ENCODE measurements around the gene GPC4. TPM values are rescaled to one million over a fixed set of nuclear protein-coding genes. Genes with fewer than 3 reads are reported as not detected.

GPC4 gene
- total and polyA plus RNA-seq, 2 donors (not counting 1 experiment from before 2014, with no cell fraction given), result 2.8 to 3.4 TPM

DNA sequence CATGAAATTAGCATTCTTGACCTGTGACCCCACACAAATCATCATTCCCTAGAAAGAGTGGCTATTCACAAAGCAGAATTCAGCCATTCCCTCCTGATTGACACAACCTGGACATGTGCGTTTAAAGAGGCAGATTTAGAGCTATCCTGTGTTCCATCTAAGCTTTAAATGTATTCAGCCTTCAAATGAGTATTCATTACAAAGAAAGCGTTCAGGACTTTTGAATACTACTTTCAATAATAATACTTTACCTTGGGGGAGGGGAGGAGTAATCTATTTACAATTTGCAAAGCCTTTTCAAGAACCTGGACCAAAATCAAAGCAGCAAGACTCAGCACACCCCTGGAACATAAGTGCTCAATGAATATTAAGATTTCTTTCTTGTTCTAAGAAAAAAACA is 22.5 kb upstream of the GPC4 start:
- no peak for DNase-seq (ENCODE audit: low read depth in 2 of 2)
- Histone ChIP-seq H3K9ac (ENCODE audit: insufficient read depth, low read length) (no peak overlapping the region), H3K4me2 (ENCODE audit: extremely low read depth, insufficient read depth, low read length) (no peak overlapping the region), H4K20me1 (ENCODE audit: control insufficient read depth, extremely low read depth, insufficient read depth, low read length) (no peaks in the 10 kb centered on the region), H3K4me3 (replicated peaks in 1 of 4; ENCODE audit: control extremely low read depth in 1 of 4, insufficient read depth in 1 of 4, low read depth in 3 of 4, low read length in 4 of 4) (no peak overlapping the region), H3K4me1 (ENCODE audit: control insufficient read depth, extremely low read depth, insufficient read depth, low read length) (no peaks in the 10 kb centered on the region), H3K79me2 (ENCODE audit: control insufficient read depth, insufficient read depth, low read length) (no peaks in the 10 kb centered on the region), H3K36me3 (ENCODE audit: control insufficient read depth, insufficient read depth, low read length) (no peaks in the 10 kb centered on the region), H3K27me3 (ENCODE audit: control insufficient read depth, insufficient read depth, low read length) (no peaks in the 10 kb centered on the region), H3K9me3 (ENCODE audit: control insufficient read depth, insufficient read depth, low read depth, low read length) (no peaks in the 10 kb centered on the region), H3K27ac (ENCODE audit: insufficient read depth, low read length) (no peak overlapping the region), H2AFZ (ENCODE audit: low read length) (no peak overlapping the region)
- TF ChIP-seq, protein P1, sequence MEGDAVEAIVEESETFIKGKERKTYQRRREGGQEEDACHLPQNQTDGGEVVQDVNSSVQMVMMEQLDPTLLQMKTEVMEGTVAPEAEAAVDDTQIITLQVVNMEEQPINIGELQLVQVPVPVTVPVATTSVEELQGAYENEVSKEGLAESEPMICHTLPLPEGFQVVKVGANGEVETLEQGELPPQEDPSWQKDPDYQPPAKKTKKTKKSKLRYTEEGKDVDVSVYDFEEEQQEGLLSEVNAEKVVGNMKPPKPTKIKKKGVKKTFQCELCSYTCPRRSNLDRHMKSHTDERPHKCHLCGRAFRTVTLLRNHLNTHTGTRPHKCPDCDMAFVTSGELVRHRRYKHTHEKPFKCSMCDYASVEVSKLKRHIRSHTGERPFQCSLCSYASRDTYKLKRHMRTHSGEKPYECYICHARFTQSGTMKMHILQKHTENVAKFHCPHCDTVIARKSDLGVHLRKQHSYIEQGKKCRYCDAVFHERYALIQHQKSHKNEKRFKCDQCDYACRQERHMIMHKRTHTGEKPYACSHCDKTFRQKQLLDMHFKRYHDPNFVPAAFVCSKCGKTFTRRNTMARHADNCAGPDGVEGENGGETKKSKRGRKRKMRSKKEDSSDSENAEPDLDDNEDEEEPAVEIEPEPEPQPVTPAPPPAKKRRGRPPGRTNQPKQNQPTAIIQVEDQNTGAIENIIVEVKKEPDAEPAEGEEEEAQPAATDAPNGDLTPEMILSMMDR (conservative IDR thresholded peaks at IDR 0.05 in 1 of 2, IDR thresholded peaks at IDR 0.05 in 1 of 2; ENCODE audit: low read depth in 1 of 2, low read length in 2 of 2), result no peak
- TF ChIP-seq EZH2 (IDR thresholded peaks at IDR 0.05; ENCODE audit: low read length, missing control alignments), result no peak

DNA sequence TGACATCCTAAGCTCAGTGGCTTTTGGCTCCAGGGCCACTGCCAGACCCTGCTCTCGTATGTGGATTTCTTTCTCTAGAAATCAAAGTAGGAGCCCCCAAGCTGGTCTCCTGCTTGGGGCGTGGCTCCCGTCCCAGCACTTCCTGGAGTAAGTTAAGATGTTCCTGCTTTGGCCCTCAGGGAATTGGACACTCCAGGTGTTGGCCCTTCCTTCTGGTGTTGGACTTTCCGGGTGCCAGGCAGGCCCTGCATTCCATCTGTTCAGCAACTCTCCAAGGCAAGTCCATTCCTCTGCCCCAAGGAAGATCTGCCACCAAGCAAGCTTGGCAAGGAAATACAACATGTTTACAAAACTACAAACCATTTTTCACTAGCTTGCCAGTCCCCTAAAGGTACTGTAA is 22.1 kb upstream of the GPC4 start:
- Histone ChIP-seq H3K27ac (ENCODE audit: insufficient read depth, low read length) (no peak overlapping the region), H4K20me1 (ENCODE audit: control insufficient read depth, extremely low read depth, insufficient read depth, low read length) (no peaks in the 10 kb centered on the region), H3K4me2 (ENCODE audit: extremely low read depth, insufficient read depth, low read length) (no peak overlapping the region), H3K79me2 (ENCODE audit: control insufficient read depth, insufficient read depth, low read length) (no peaks in the 10 kb centered on the region), H3K27me3 (ENCODE audit: control insufficient read depth, insufficient read depth, low read length) (no peaks in the 10 kb centered on the region), H2AFZ (ENCODE audit: low read length) (no peak overlapping the region), H3K4me1 (ENCODE audit: control insufficient read depth, extremely low read depth, insufficient read depth, low read length) (no peaks in the 10 kb centered on the region), H3K4me3 (replicated peaks in 1 of 4; ENCODE audit: control extremely low read depth in 1 of 4, insufficient read depth in 1 of 4, low read depth in 3 of 4, low read length in 4 of 4) (no peak overlapping the region), H3K36me3 (ENCODE audit: control insufficient read depth, insufficient read depth, low read length) (no peaks in the 10 kb centered on the region), H3K9ac (ENCODE audit: insufficient read depth, low read length) (no peak overlapping the region), H3K9me3 (ENCODE audit: control insufficient read depth, insufficient read depth, low read depth, low read length) (no peaks in the 10 kb centered on the region)
- no peak for DNase-seq (ENCODE audit: low read depth in 2 of 2)
- TF ChIP-seq, protein P1 (conservative IDR thresholded peaks at IDR 0.05 in 1 of 2, IDR thresholded peaks at IDR 0.05 in 1 of 2; ENCODE audit: low read depth in 1 of 2, low read length in 2 of 2), result no peak
- no peak for TF ChIP-seq EZH2 (IDR thresholded peaks at IDR 0.05; ENCODE audit: low read length, missing control alignments)

DNA sequence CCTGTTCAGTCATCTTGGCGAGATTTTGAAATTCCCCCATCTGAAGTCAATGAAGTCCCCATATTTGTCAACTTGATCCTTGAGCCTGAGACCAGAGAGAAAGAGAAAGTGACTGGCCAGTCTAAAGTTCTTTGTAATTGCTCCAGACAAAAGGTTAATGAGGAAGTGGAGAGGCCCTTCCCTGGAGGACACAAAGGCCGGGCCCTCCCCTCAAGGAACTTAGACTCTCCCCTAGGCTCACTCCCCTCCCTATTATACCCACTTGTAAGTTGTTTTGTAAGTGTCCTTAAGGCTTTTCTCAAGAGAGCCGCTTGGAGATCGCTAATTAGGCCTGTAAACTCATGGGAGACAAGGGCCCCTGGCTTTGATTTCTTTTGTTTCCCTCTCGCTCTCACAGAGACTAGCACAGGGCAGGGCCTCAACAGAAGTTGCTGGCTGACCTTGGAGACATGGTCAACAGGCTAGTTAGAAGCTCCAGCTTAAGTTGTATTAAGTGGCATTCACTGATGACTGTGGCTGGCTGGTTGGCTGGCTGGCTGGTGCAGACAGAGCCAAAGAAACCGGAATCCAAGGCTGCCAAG is 20.3 kb upstream of the GPC4 start:
- no peak for DNase-seq (ENCODE audit: low read depth in 2 of 2)
- H3K36me3 ChIP-seq (ENCODE audit: control insufficient read depth, insufficient read depth, low read length), result no peaks in the 10 kb centered on the region
- H3K27ac ChIP-seq (ENCODE audit: insufficient read depth, low read length), result no peak overlapping the region
- TF ChIP-seq EZH2 (IDR thresholded peaks at IDR 0.05; ENCODE audit: low read length, missing control alignments), result no peak
- TF ChIP-seq, protein P1 (conservative IDR thresholded peaks at IDR 0.05 in 1 of 2, IDR thresholded peaks at IDR 0.05 in 1 of 2; ENCODE audit: low read depth in 1 of 2, low read length in 2 of 2), result no peak
- H2AFZ ChIP-seq (ENCODE audit: low read length), result no peak overlapping the region
- H3K79me2 ChIP-seq (ENCODE audit: control insufficient read depth, insufficient read depth, low read length), result no peaks in the 10 kb centered on the region
- no peaks in the 10 kb centered on the region for H4K20me1 ChIP-seq (ENCODE audit: control insufficient read depth, extremely low read depth, insufficient read depth, low read length)
- no peaks in the 10 kb centered on the region for H3K27me3 ChIP-seq (ENCODE audit: control insufficient read depth, insufficient read depth, low read length)
- H3K4me2 ChIP-seq (ENCODE audit: extremely low read depth, insufficient read depth, low read length), result no peak overlapping the region
- no peak overlapping the region for H3K4me3 ChIP-seq (replicated peaks in 1 of 4; ENCODE audit: control extremely low read depth in 1 of 4, insufficient read depth in 1 of 4, low read depth in 3 of 4, low read length in 4 of 4)
- no peak overlapping the region for H3K9ac ChIP-seq (ENCODE audit: insufficient read depth, low read length)
- H3K4me1 ChIP-seq (ENCODE audit: control insufficient read depth, extremely low read depth, insufficient read depth, low read length), result no peaks in the 10 kb centered on the region
- no peaks in the 10 kb centered on the region for H3K9me3 ChIP-seq (ENCODE audit: control insufficient read depth, insufficient read depth, low read depth, low read length)

Data from fibroblast of lung (primary cell).